ENCODE results near the gene SLC13A1.

- TF ChIP-seq POLR2A (IDR thresholded peaks at IDR 0.05) (no peak), CTCF (IDR thresholded peaks at IDR 0.05) (no peak), EP300 (IDR thresholded peaks at IDR 0.05) (no peak)
These were observed 68.6 kb downstream of the SLC13A1 start for GRCh38 chr7:123131140-123131539.

Measured in tibial nerve (tissue), 4 donors.